Omental fat pad (tissue), 4 donors: ENCODE data around the gene MXD3. TPM values are rescaled to one million over a fixed set of nuclear protein-coding genes. Genes with fewer than 3 reads are reported as not detected.
A peak's percentile ranks its signal among the peaks of the same experiment; 100 is the strongest.

Experiments used
- ATAC-seq: fragments of 150-250 bp; one replicate; pipeline ENCODE4 v1.9.1; 2016; ENCODE audit warnings: mild to moderate bottlenecking, moderate library complexity; ENCODE audit not compliant: low FRiP score
- DNase-seq: peaks from one replicate; pipeline ENCODE4 v3.0.0-alpha.2; 2019; ENCODE audit warnings: low spot score
- CTCF ChIP-seq, 3 donors: fragments of 450-650 bp; IDR thresholded peaks; one replicate each; pipeline ENCODE4 v1.5.1; 2016 to 2017; ENCODE audit warnings: antibody characterized with exemption in 3 of 3, mild to moderate bottlenecking in 3 of 3, moderate library complexity in 2 of 3
- total RNA-seq, 4 donors: library from RNA; depleted of rRNA; stranded (reverse); fragments of >200 nt; gene quantifications; one replicate each; pipeline ENCODE4 v1.1.0, GENCODE V29; 2016

MXD3 gene
- total RNA-seq, 4 donors from 2014 or later: 3.5 to 26.8 (median 4.8) TPM

GRCh38 chr5:177351392-177352329, 40.0 kb upstream of the MXD3 start, which contains the start of gene LMAN2:
LMAN2 (minus strand) TSS chr5:177351668; CDS start chr5:177351647, 21 bp downstream.
- ATAC-seq (peak; percentile 97), DNase-seq (peak; percentile 80)
- TF ChIP-seq CTCF (IDR thresholded peaks at IDR 0.05): no peak

- DNase-seq: no peak
- ATAC-seq: no peak
- no peak for TF ChIP-seq CTCF (IDR thresholded peaks at IDR 0.05)
These were observed 39.2 kb upstream of the MXD3 start for GRCh38 chr5:177350776-177351391.

- TF ChIP-seq CTCF (IDR thresholded peaks at IDR 0.05): no peak
- DNase-seq (no peak), ATAC-seq (no peak)
These were observed 38.1 kb upstream of the MXD3 start for GRCh38 chr5:177349762-177350161.

GRCh38 chr5:177349362-177349647, 37.6 kb upstream of the MXD3 start:
- DNase-seq (no peak), ATAC-seq (no peak)
- TF ChIP-seq CTCF (IDR thresholded peaks at IDR 0.05): no peak

GRCh38 chr5:177347699-177348098, 36.0 kb upstream of the MXD3 start:
- no peak for ATAC-seq
- no peak for TF ChIP-seq CTCF (IDR thresholded peaks at IDR 0.05)
- DNase-seq: no peak

- ATAC-seq (no peak), DNase-seq (no peak)
- TF ChIP-seq CTCF (IDR thresholded peaks at IDR 0.05): no peak
These were observed 35.1 kb upstream of the MXD3 start for GRCh38 chr5:177346820-177347219.
